ENCODE measurements around the gene LIX1L.
"Not testable (repeated sequence)": the region's sequence is repeated elsewhere in the genome, so short reads cannot be mapped to it uniquely, and the experiment has no call there.

Gene LIX1L

GRCh38 chr1:145920297-145920696, 37.5 kb downstream of the LIX1L start:
- Mint-ChIP-seq H3K4me3 (peak overlapping the region; percentile 94 to 99), H3K36me3 (peaks cover 15 to 34% of the 10 kb centered on the region in 2 donors), H3K4me1 (peaks cover 22 to 45% of the 10 kb centered on the region in 2 donors)
- H3K27me3 Mint-ChIP-seq; H3K9me3 Mint-ChIP-seq; DNase-seq; ATAC-seq (replicated peaks); H3K27ac Mint-ChIP-seq: not testable (repeated sequence)

- H3K36me3 Mint-ChIP-seq = peaks cover 20 to 42% of the 10 kb centered on the region in 2 donors
- H3K4me1 Mint-ChIP-seq = peaks cover 25 to 50% of the 10 kb centered on the region in 2 donors
- DNase-seq (no peak), ATAC-seq (replicated peaks) (peak; percentile 5 to 10)
- H3K4me3 Mint-ChIP-seq = peak overlapping the region; percentile 94 to 99
- peak overlapping the region; percentile 97 for H3K27ac Mint-ChIP-seq
- no peaks in the 10 kb centered on the region for H3K27me3 Mint-ChIP-seq
- H3K9me3 Mint-ChIP-seq = no peaks in the 10 kb centered on the region
These were observed 38.6 kb downstream of the LIX1L start for GRCh38 chr1:145918992-145919939.

GRCh38 chr1:145918144-145918991, 39.4 kb downstream of the LIX1L start, which contains the start of gene PEX11B:
Gene PEX11B (minus strand): TSS chr1:145918717. CDS start chr1:145918688, 29 bp downstream.
- peak; percentile 92 to 94 for ATAC-seq (replicated peaks)
- H3K27me3 Mint-ChIP-seq = no peaks in the 10 kb centered on the region
- H3K9me3 Mint-ChIP-seq = no peaks in the 10 kb centered on the region
- DNase-seq = peak; percentile 90
- peaks cover 25 to 50% of the 10 kb centered on the region in 2 donors for H3K36me3 Mint-ChIP-seq
- peak within 1 kb of the TSS; percentile 94 to 99 for H3K4me3 Mint-ChIP-seq
- H3K4me1 Mint-ChIP-seq = peaks cover 25 to 56% of the 10 kb centered on the region in 2 donors
- H3K27ac Mint-ChIP-seq = peak within 1 kb of the TSS; percentile 97

- peaks cover 28 to 60% of the 10 kb centered on the region in 2 donors for H3K4me1 Mint-ChIP-seq
- DNase-seq (no peak), ATAC-seq (replicated peaks) (no peak)
- H3K27me3 Mint-ChIP-seq = no peaks in the 10 kb centered on the region
- peaks cover 23 to 56% of the 10 kb centered on the region in 2 donors for H3K36me3 Mint-ChIP-seq
- H3K27ac Mint-ChIP-seq = peak overlapping the region; percentile 97
- H3K4me3 Mint-ChIP-seq = peak overlapping the region; percentile 94 to 99
- no peaks in the 10 kb centered on the region for H3K9me3 Mint-ChIP-seq
These were observed 40.2 kb downstream of the LIX1L start for GRCh38 chr1:145917595-145917994.

- H3K27ac Mint-ChIP-seq = peak overlapping the region; percentile 27
- DNase-seq = no peak
- H3K4me1 Mint-ChIP-seq = peaks cover 34 to 67% of the 10 kb centered on the region in 2 donors
- ATAC-seq (replicated peaks) = no peak
- peaks cover 28 to 63% of the 10 kb centered on the region in 2 donors for H3K36me3 Mint-ChIP-seq
- no peaks in the 10 kb centered on the region for H3K9me3 Mint-ChIP-seq
- no peaks in the 10 kb centered on the region for H3K27me3 Mint-ChIP-seq
- peak overlapping the region; percentile 68 to 73 for H3K4me3 Mint-ChIP-seq
These were observed 41.1 kb downstream of the LIX1L start for GRCh38 chr1:145916745-145917144.

GRCh38 chr1:145912128-145912641, 45.6 kb downstream of the LIX1L start:
- Mint-ChIP-seq H3K9me3 (no peaks in the 10 kb centered on the region), H3K4me3 (no peak overlapping the region), H3K4me1 (peaks cover 24 to 45% of the 10 kb centered on the region in 2 donors), H3K27ac (no peak overlapping the region), H3K27me3 (no peaks in the 10 kb centered on the region), H3K36me3 (peaks cover 51 to 70% of the 10 kb centered on the region in 2 donors)
- no peak for ATAC-seq (replicated peaks)
- DNase-seq = no peak

GRCh38 chr1:145908653-145909052, 49.2 kb downstream of the LIX1L start:
- Mint-ChIP-seq H3K9me3 (no peaks in the 10 kb centered on the region), H3K36me3 (peaks cover 40 to 50% of the 10 kb centered on the region in 2 donors), H3K4me1 (peaks cover 14 to 22% of the 10 kb centered on the region in 2 donors), H3K27ac (no peak overlapping the region), H3K27me3 (no peaks in the 10 kb centered on the region), H3K4me3 (no peak overlapping the region)
- no peak for ATAC-seq (replicated peaks)
- DNase-seq = no peak

- no peak for DNase-seq
- Mint-ChIP-seq H3K27ac (no peak overlapping the region), H3K9me3 (no peaks in the 10 kb centered on the region), H3K4me1 (peaks cover 7 to 13% of the 10 kb centered on the region in 2 donors), H3K27me3 (no peaks in the 10 kb centered on the region), H3K36me3 (peaks cover 33 to 38% of the 10 kb centered on the region in 2 donors), H3K4me3 (no peak overlapping the region)
- ATAC-seq (replicated peaks) = no peak
These were observed 50.7 kb downstream of the LIX1L start for GRCh38 chr1:145906954-145907753.

- no peak overlapping the region for H3K27ac Mint-ChIP-seq
- peaks cover 24 to 35% of the 10 kb centered on the region in 2 donors for H3K36me3 Mint-ChIP-seq
- H3K4me3 Mint-ChIP-seq = no peak overlapping the region
- H3K4me1 Mint-ChIP-seq = no peaks in the 10 kb centered on the region
- DNase-seq (no peak), ATAC-seq (replicated peaks) (no peak)
- H3K27me3 Mint-ChIP-seq = no peaks in the 10 kb centered on the region
- no peaks in the 10 kb centered on the region for H3K9me3 Mint-ChIP-seq
These were observed 56.4 kb downstream of the LIX1L start for GRCh38 chr1:145901312-145902021.

GRCh38 chr1:145898756-145899155, 59.1 kb downstream of the LIX1L start:
- H3K36me3 Mint-ChIP-seq = peaks cover 28 to 35% of the 10 kb centered on the region in 2 donors
- H3K27ac Mint-ChIP-seq = no peak overlapping the region
- ATAC-seq (replicated peaks) (no peak), DNase-seq (no peak)
- no peak overlapping the region for H3K4me3 Mint-ChIP-seq
- H3K27me3 Mint-ChIP-seq = no peaks in the 10 kb centered on the region
- no peaks in the 10 kb centered on the region for H3K4me1 Mint-ChIP-seq
- no peaks in the 10 kb centered on the region for H3K9me3 Mint-ChIP-seq

- Mint-ChIP-seq H3K9me3 (no peaks in the 10 kb centered on the region), H3K4me3 (no peak overlapping the region), H3K27me3 (no peaks in the 10 kb centered on the region), H3K36me3 (peaks cover 27 to 42% of the 10 kb centered on the region in 2 donors), H3K27ac (no peak overlapping the region), H3K4me1 (no peaks in the 10 kb centered on the region)
- ATAC-seq (replicated peaks) = no peak
- no peak for DNase-seq
These were observed 59.8 kb downstream of the LIX1L start for GRCh38 chr1:145897969-145898368.

GRCh38 chr1:145895471-145895870, 62.3 kb downstream of the LIX1L start:
- H3K4me3 Mint-ChIP-seq = no peak overlapping the region
- no peaks in the 10 kb centered on the region for H3K4me1 Mint-ChIP-seq
- H3K27me3 Mint-ChIP-seq = no peaks in the 10 kb centered on the region
- ATAC-seq (replicated peaks) (no peak), DNase-seq (no peak)
- H3K36me3 Mint-ChIP-seq = peaks cover 19 to 28% of the 10 kb centered on the region in 2 donors
- H3K27ac Mint-ChIP-seq = no peak overlapping the region
- H3K9me3 Mint-ChIP-seq = no peaks in the 10 kb centered on the region

Data from stimulated activated naive B cell treated with anti-CD40 and anti-IgM and Interleukin-4, amounts not matched to agents 10 μg/mL and 1 μg/mL and 100 μg/mL, for 72 hours (primary cell).